Transverse colon (tissue), 4 donors: ENCODE data around the gene LTBP4. TPM values are rescaled to one million over a fixed set of nuclear protein-coding genes. Genes with fewer than 3 reads are reported as not detected.

Experiments
- DNase-seq: peaks from one replicate; pipeline ENCODE4 v3.0.0-alpha.2; 2019
- H3K27ac ChIP-seq, 4 donors: fragments of 200-600 bp; sonication (generic); 2 replicates each; pipeline ENCODE4 v1.5.1; 2016 to 2018; ENCODE audit warnings: inconsistent platforms in 4 of 4
- H3K27me3 ChIP-seq: fragments of 200-600 bp; sonication (generic); 2 replicates; pipeline ENCODE4 v1.5.1; 2017; ENCODE audit warnings: inconsistent platforms
- H3K36me3 ChIP-seq, 4 donors: fragments of 200-600 bp; sonication (generic); 2 replicates each; pipeline ENCODE4 v1.5.1; 2017 to 2019; ENCODE audit warnings: inconsistent platforms in 4 of 4
- H3K4me1 ChIP-seq, 4 donors: fragments of 200-600 bp; sonication (generic); 2 replicates each; pipeline ENCODE4 v1.5.1; 2017 to 2020; ENCODE audit warnings: inconsistent platforms in 4 of 4
- H3K4me3 ChIP-seq, 4 donors: fragments of 200-600 bp; sonication (generic); 1 replicate in 1 of 4; 2 replicates in 3 of 4; pipeline versions ENCODE4 v1.5.1 to v1.6.1; 2017 to 2019; ENCODE audit warnings: inconsistent platforms in 4 of 4
- H3K9me3 ChIP-seq, 2 donors: fragments of 200-600 bp; sonication (generic); 2 replicates each; pipeline ENCODE4 v1.5.1; 2017 to 2019; ENCODE audit warnings: inconsistent platforms in 2 of 2
- EP300 ChIP-seq: sonication (generic); formaldehyde crosslinking; IDR thresholded peaks from one replicate; pipeline ENCODE4 v1.6.1; 2017; ENCODE audit warnings: antibody characterized with exemption, low read depth
- POLR2A ChIP-seq: fragments of 450-650 bp; IDR thresholded peaks from one replicate; pipeline ENCODE4 v1.6.1; 2016; ENCODE audit warnings: antibody characterized with exemption, mild to moderate bottlenecking, moderate library complexity
- POLR2AphosphoS5 ChIP-seq, 3 donors: sonication (generic); formaldehyde crosslinking; IDR thresholded peaks; one replicate each; pipeline ENCODE4 v1.6.1; 2016; ENCODE audit warnings: antibody characterized with exemption in 3 of 3
- WGBS, 2 donors: methylation state at CpG; one replicate each; pipeline ENCODE4 v1.1.5; 2018; ENCODE audit warnings: low coverage in 1 of 2; 5-methylcytosine and 5-hydroxymethylcytosine counted together
- in situ Hi-C, 4 donors: fragments of 200-750 bp; cut with MboI; loops; one replicate each; pipeline versions ENCODE4 v1.15.0 to v1.15.1; 2017; ENCODE audit warnings: low sequenced_read_pairs in 3 of 4, low pct_ligation_motif_present in 1 of 4, low pct_unique_long_range_greater_than_20kb in 1 of 4
- intact Hi-C: fragments of 100-400 bp; cut with DNase I; formaldehyde crosslinking; loops from one replicate; pipeline ENCODE4 v1.15.1; 2023; ENCODE audit warnings: low total_unique reads
- total RNA-seq, 4 donors: library from RNA; depleted of rRNA; stranded (reverse); fragments of >200 nt; gene quantifications; one replicate each; pipeline ENCODE4 v1.1.0, GENCODE V29; 2016
- TF ChIP-seq, protein P1 (sequence below), 5 experiments: fragments of 200-600 bp in 3 of 5; fragments of 450-650 bp in 2 of 5; sonication (generic) in 3 of 5; IDR thresholded peaks; 1 replicate in 2 of 5; 2 replicates in 3 of 5; pipeline ENCODE4 v1.5.1; 2016 to 2017; ENCODE audit warnings: antibody characterized with exemption in 5 of 5, inconsistent platforms in 3 of 5, mild to moderate bottlenecking in 2 of 5, moderate library complexity in 1 of 5

The LTBP4 gene
- total RNA-seq, 4 donors from 2014 or later, result 122 to 477 (median 253) TPM

GRCh38 chr19:40617961-40618360 lies 16.8 kb downstream of the LTBP4 start:
- in situ Hi-C loops (no loop called here), intact Hi-C loops (no loop called here)
- peaks cover 0 to 32% (median 19%) of the 10 kb centered on the region in 4 donors for H3K4me1 ChIP-seq
- H3K9me3 ChIP-seq, result no peaks in the 10 kb centered on the region
- WGBS, 2 donors, result 88 to 93% methylated on average over 4 of the region's 4 CpGs
- no peak overlapping the region for H3K4me3 ChIP-seq
- H3K27me3 ChIP-seq, result no peaks in the 10 kb centered on the region
- no peak for TF ChIP-seq POLR2A
- no peak for TF ChIP-seq POLR2AphosphoS5 (IDR thresholded peaks at IDR 0.05)
- TF ChIP-seq EP300, result no peak
- TF ChIP-seq, protein P1, sequence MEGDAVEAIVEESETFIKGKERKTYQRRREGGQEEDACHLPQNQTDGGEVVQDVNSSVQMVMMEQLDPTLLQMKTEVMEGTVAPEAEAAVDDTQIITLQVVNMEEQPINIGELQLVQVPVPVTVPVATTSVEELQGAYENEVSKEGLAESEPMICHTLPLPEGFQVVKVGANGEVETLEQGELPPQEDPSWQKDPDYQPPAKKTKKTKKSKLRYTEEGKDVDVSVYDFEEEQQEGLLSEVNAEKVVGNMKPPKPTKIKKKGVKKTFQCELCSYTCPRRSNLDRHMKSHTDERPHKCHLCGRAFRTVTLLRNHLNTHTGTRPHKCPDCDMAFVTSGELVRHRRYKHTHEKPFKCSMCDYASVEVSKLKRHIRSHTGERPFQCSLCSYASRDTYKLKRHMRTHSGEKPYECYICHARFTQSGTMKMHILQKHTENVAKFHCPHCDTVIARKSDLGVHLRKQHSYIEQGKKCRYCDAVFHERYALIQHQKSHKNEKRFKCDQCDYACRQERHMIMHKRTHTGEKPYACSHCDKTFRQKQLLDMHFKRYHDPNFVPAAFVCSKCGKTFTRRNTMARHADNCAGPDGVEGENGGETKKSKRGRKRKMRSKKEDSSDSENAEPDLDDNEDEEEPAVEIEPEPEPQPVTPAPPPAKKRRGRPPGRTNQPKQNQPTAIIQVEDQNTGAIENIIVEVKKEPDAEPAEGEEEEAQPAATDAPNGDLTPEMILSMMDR (IDR thresholded peaks at IDR 0.05), result no peak
- H3K27ac ChIP-seq, result no peak overlapping the region
- H3K36me3 ChIP-seq, result peaks cover 0 to 21% (median 3%) of the 10 kb centered on the region in 4 donors
- no peak for DNase-seq

- Histone ChIP-seq H3K27ac (no peak overlapping the region), H3K4me1 (peaks cover 0 to 18% (median 12%) of the 10 kb centered on the region in 4 donors), H3K4me3 (no peak overlapping the region), H3K27me3 (no peaks in the 10 kb centered on the region), H3K36me3 (peaks cover 0 to 21% (median 3%) of the 10 kb centered on the region in 4 donors), H3K9me3 (no peaks in the 10 kb centered on the region)
- WGBS, 2 donors, result 79 to 80% methylated on average over 5 to 10 of the region's 11 CpGs
- in situ Hi-C loops, result no loop called here
- TF ChIP-seq, protein P1 (IDR thresholded peaks at IDR 0.05), result no peak
- TF ChIP-seq POLR2AphosphoS5 (IDR thresholded peaks at IDR 0.05) (no peak), EP300 (no peak), POLR2A (no peak)
- intact Hi-C loops, result no loop called here
- no peak for DNase-seq
Observed at GRCh38 chr19:40619333-40620160, 18.4 kb downstream of the LTBP4 start.

- H3K4me3 ChIP-seq, result no peak overlapping the region
- WGBS, 2 donors, result 90 to 95% methylated on average over 6 to 8 of the region's 8 CpGs
- peaks cover 0 to 21% (median 3%) of the 10 kb centered on the region in 4 donors for H3K36me3 ChIP-seq
- TF ChIP-seq, protein P1 (IDR thresholded peaks at IDR 0.05), result no peak
- TF ChIP-seq POLR2A (no peak), POLR2AphosphoS5 (IDR thresholded peaks at IDR 0.05) (no peak), EP300 (no peak)
- peaks cover 0 to 12% (median 7%) of the 10 kb centered on the region in 4 donors for H3K4me1 ChIP-seq
- no peak overlapping the region for H3K27ac ChIP-seq
- H3K9me3 ChIP-seq, result no peaks in the 10 kb centered on the region
- in situ Hi-C loops (no loop called here), intact Hi-C loops (no loop called here)
- no peaks in the 10 kb centered on the region for H3K27me3 ChIP-seq
- no peak for DNase-seq
Observed at GRCh38 chr19:40620161-40620485, 19.0 kb downstream of the LTBP4 start.

GRCh38 chr19:40621283-40621682 lies 20.1 kb downstream of the LTBP4 start:
- TF ChIP-seq, protein P1 (IDR thresholded peaks at IDR 0.05), result no peak
- no peak for TF ChIP-seq POLR2AphosphoS5 (IDR thresholded peaks at IDR 0.05)
- no peak for TF ChIP-seq POLR2A
- no peak for TF ChIP-seq EP300
- H3K36me3 ChIP-seq, result peaks cover 0 to 21% (median 5%) of the 10 kb centered on the region in 4 donors
- H3K4me1 ChIP-seq, result peaks cover 0 to under 1% (median 0%) of the 10 kb centered on the region in 4 donors
- in situ Hi-C loops, result no loop called here
- DNase-seq, result no peak
- H3K27me3 ChIP-seq, result no peaks in the 10 kb centered on the region
- intact Hi-C loops, result no loop called here
- no peaks in the 10 kb centered on the region for H3K9me3 ChIP-seq
- H3K27ac ChIP-seq, result no peak overlapping the region
- no peak overlapping the region for H3K4me3 ChIP-seq
- 50% methylated on average over 2 of the region's 2 CpGs; no CpG with 5 or more reads in 1 of the 2 donors for WGBS, 2 donors
